Measurements from ENCODE around the gene MANEAL.

MANEAL gene

GRCh38 chr1:37811027-37811655, 17.5 kb downstream of the MANEAL start:
- peaks cover 3% of the 10 kb centered on the region; the same call in 1 of the 2 replicates for H3K4me1 ChIP-seq (ENCODE audit: control insufficient read depth, insufficient read depth, low read length)
- peak; percentile 69; the same call in 1 of the 2 replicates for TF ChIP-seq ZNF610 (tag by site-specific recombination; IDR thresholded peaks at IDR 0.05; ENCODE audit: borderline replicate concordance)
- peak; percentile 12; the same call in 1 of the 2 replicates for TF ChIP-seq KLF10 (tag by site-specific recombination; IDR thresholded peaks at IDR 0.05)
- no peak for TF ChIP-seq ZNF645 (tag by site-specific recombination; IDR thresholded peaks at IDR 0.05)
- TF ChIP-seq ZNF214 (tag by site-specific recombination; IDR thresholded peaks at IDR 0.05; ENCODE audit: borderline replicate concordance): no peak
- TF ChIP-seq CTCF (tag by site-specific recombination; IDR thresholded peaks at IDR 0.05): peak; percentile 67
- peak; percentile 58 for TF ChIP-seq ZNF660 (tag by site-specific recombination; IDR thresholded peaks at IDR 0.05)
- no peak for TF ChIP-seq ZNF623 (tag by site-specific recombination; IDR thresholded peaks at IDR 0.05)
- TF ChIP-seq ZBTB6 (tag by site-specific recombination; IDR thresholded peaks at IDR 0.05): no peak
- 0 out of 2 replicates have a peak, but pooled peaks have one; percentile 19 for TF ChIP-seq ZBTB8A (tag by site-specific recombination; IDR thresholded peaks at IDR 0.05)
- no peak for TF ChIP-seq ZNF19 (tag by site-specific recombination; IDR thresholded peaks at IDR 0.05; ENCODE audit: low read depth)
- no peak for TF ChIP-seq ZNF843 (tag by site-specific recombination; IDR thresholded peaks at IDR 0.05)
- TF ChIP-seq ZNF335 (tag by site-specific recombination; conservative IDR thresholded peaks at IDR 0.05): peak; percentile 73
- peak; percentile 82 for TF ChIP-seq TRIM28 (IDR thresholded peaks at IDR 0.05; ENCODE audit: borderline replicate concordance, low read length)
- no peak for TF ChIP-seq ZFP37 (tag by site-specific recombination; IDR thresholded peaks at IDR 0.05)
- peak; percentile 75 for TF ChIP-seq ZBTB17 (tag by site-specific recombination; IDR thresholded peaks at IDR 0.05)
- 0 out of 2 replicates have a peak, but pooled peaks have one; percentile 23 for TF ChIP-seq YY2 (tag by site-specific recombination; IDR thresholded peaks at IDR 0.05)
- CTCF ChIA-PET: interaction anchor here (0.8 to 2.0 kb wide), 5 partner anchors 9 to 48 kb away, joined by 3 to 10 read pairs (median 5); partner anchors contain the start of gene MTF1
- H3K9me3 ChIP-seq (ENCODE audit: control insufficient read depth, insufficient read depth, low read depth, low read length): no peaks in the 10 kb centered on the region
- POLR2A ChIA-PET: no interaction called here
- no peak overlapping the region for H3K27ac ChIP-seq (ENCODE audit: extremely low read depth, low read depth, low read length)
- peaks cover 6 to 58% of the 10 kb centered on the region in 2 experiments; a peak in 2 of 3 replicates for H3K36me3 ChIP-seq (ENCODE audit: control insufficient read depth in 2 of 2, insufficient read depth in 1 of 2, low read length in 2 of 2)
- H3K4me3 ChIP-seq (ENCODE audit: low read depth, low read length): no peak overlapping the region

- ChIA-PET POLR2A (no interaction called here), CTCF (no interaction called here)
- H3K4me1 ChIP-seq (ENCODE audit: control insufficient read depth, insufficient read depth, low read length): peaks cover 3% of the 10 kb centered on the region; the same call in 1 of the 2 replicates
- H3K27ac ChIP-seq (ENCODE audit: extremely low read depth, low read depth, low read length): no peak overlapping the region
- peaks cover 6 to 68% of the 10 kb centered on the region in 2 experiments; a peak in 2 of 3 replicates for H3K36me3 ChIP-seq (ENCODE audit: control insufficient read depth in 2 of 2, insufficient read depth in 1 of 2, low read length in 2 of 2)
- no peaks in the 10 kb centered on the region for H3K9me3 ChIP-seq (ENCODE audit: control insufficient read depth, insufficient read depth, low read depth, low read length)
- no peak overlapping the region for H3K4me3 ChIP-seq (ENCODE audit: low read depth, low read length)
- TF ChIP-seq ZNF658 (tag by site-specific recombination; IDR thresholded peaks at IDR 0.05) (no peak), REPIN1 (tag by site-specific recombination; IDR thresholded peaks at IDR 0.05; ENCODE audit: low read depth) (no peak), ZNF138 (tag by site-specific recombination; IDR thresholded peaks at IDR 0.05; ENCODE audit: borderline replicate concordance) (no peak), OSR2 (tag by site-specific recombination; IDR thresholded peaks at IDR 0.05) (no peak), ZBTB26 (tag by site-specific recombination; optimal IDR thresholded peaks at IDR 0.05) (no peak), ZNF610 (tag by site-specific recombination; IDR thresholded peaks at IDR 0.05; ENCODE audit: borderline replicate concordance) (no peak), PBX3 (CRISPR knock-in tag; IDR thresholded peaks at IDR 0.05) (no peak), SCRT1 (tag by site-specific recombination; IDR thresholded peaks at IDR 0.05; ENCODE audit: borderline replicate concordance) (no peak), ZNF624 (tag by site-specific recombination; IDR thresholded peaks at IDR 0.05) (no peak), ZNF184 (tag by site-specific recombination; IDR thresholded peaks at IDR 0.05) (no peak), ZNF302 (tag by site-specific recombination; IDR thresholded peaks at IDR 0.05; ENCODE audit: low read depth) (no peak), ZNF513 (tag by site-specific recombination; IDR thresholded peaks at IDR 0.05) (no peak), ZNF335 (tag by site-specific recombination; conservative IDR thresholded peaks at IDR 0.05) (no peak)
Observed at GRCh38 chr1:37813529-37814145, 20.0 kb downstream of the MANEAL start.
